GM18508 (cell line): ENCODE results near the gene PTCD2.

Experiments
- ATAC-seq: cut with Tn5 transposase; IDR thresholded peaks from one replicate; pipeline ENCODE4 v1.9.1; 2021; ENCODE audit warnings: moderate number of reproducible peaks; ENCODE audit not compliant: insufficient read depth, unreplicated experiment

PTCD2 gene

DNA sequence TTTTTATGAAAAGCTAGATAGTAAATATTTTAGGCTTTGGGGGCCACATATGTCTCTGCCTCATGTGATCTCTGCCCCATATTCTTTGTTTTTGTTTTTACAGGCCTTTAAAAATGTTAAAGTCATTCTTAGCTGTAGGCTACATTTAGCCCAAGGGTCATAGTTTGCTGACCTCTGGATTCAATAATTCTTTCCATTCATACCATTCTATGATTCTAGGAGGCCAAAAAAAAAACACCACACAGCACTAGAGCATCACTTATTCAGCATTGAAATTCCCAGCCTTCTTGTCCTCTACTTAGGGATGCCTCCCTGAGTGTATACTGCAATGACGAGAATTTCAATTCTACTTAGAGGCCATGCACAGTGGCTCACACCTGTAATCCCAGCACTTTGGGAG lies 17.0 kb downstream of the PTCD2 start:
- no peak for ATAC-seq

DNA sequence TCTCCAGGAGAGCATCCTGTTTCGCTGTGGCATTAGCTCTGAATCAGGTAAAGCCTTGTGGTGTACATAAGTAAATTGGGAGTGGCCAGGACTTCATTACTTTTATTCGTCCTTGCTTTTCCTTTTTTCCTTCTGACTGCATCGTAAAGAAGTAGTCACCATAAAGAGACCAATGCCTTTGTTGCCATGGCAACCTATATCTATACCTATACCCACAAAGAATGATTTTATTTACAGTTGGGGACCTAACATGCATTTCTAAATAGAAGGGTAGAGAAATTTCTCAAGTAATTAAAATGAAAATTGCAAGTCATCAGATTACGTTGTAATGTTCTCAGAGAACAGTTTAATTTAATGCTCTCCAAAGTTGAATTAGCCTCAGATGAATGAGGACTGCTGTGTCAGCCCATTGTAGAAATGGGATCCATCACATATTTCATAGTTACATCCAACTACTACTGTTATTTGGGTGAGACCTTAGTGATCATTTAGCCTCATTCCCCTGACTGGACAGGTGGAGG lies 18.6 kb downstream of the PTCD2 start:
- no peak for ATAC-seq

DNA sequence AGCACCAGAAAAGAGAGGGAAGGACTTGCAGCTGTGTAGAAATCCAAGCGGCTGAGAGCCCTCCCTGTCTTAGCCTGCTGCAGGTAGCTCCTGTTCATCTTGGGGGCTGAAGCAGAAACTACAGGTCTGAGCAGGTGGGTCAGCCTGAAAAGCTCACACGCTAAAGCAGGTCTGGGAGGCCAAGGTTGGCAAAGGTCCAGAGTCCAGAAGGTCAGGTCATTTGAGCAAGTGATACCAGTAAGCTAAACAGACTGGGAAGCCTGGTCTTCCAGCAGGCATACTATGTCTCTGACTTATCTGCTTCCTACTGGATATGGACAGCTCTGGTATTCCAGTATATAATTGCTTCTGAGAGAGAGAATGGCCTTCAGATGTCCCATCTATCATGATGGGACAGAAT lies 26.2 kb downstream of the PTCD2 start:
- ATAC-seq = no peak

DNA sequence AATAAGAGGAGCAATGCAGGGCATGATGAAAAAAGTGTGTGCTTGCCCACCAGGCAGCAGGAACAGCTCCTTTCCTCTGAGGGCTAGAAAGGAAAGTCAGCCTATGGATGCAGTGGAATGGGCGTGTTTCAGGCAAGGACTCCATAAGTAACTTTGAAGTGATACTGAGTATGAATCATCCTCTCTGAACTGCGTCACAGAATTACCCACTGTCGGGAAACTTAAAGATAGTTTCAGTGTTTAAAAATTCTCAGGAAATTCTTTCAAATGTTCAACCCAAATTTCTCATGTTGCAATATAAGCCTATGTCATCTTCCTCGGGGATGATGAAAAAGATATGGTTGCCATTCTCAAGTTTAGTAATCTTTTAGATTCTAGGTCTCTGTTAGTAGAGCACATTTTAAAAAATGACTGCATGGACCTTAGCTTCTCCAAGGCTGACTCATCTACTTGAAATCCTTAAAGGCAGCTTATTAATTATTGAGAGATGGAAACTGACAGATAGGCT lies 27.7 kb downstream of the PTCD2 start:
- ATAC-seq = no peak

DNA sequence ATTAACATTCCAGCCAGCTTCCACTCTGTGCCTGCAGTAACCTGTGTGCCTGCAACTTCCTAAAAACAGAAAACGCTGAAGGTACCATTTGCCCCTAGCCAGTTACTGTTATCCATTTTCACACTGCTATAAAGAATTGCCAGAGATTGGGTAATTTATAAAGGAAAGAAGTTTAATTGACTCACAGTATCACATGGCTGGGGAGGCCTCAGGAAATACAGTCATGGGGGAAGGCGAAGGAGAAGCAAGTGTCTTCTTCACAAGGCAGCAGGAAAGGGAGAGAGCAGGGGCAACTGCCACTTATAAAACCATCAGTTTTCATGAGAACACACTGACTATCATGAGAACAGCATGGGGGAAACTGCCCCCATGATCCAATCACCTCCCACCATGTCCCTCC lies 31.2 kb downstream of the PTCD2 start:
- no peak for ATAC-seq

DNA sequence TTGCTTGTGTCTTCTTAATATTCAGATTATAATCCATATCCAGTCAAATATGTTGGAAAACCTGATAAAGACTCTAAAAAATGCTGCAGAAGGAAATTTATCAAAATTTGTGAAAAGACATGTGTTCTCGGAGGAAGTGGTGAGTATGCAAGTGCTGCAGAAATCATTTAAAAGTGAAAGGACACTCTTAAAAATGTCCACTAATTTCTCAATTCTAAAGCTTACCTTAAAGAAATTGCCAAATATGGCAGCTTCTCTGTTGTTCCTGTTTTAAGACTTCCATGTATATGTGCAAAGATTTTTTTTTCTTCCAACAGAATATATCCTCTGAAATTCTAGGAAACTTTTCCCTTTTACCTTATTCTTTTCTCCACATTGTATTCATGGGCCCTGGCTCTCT lies 32.4 kb downstream of the PTCD2 start:
- ATAC-seq = no peak

DNA sequence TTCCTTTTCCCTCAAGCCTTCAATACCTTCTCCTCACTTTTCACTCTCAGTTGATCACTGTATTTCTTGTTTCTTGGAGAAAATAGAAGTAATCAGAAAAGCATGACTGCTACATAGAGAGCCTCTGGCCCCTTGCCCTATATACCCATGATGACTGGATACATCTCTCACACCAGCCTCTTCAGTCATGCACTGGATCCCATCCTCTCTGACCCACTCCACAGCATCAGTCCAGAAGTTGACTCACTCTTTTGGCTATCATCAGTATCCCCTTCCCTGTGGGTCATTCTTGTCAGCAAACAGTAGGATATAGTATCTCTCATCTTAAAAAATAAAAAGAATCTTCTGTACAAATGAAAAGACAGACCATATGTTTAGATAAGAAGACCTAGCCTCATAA lies 32.9 kb downstream of the PTCD2 start:
- no peak for ATAC-seq

DNA sequence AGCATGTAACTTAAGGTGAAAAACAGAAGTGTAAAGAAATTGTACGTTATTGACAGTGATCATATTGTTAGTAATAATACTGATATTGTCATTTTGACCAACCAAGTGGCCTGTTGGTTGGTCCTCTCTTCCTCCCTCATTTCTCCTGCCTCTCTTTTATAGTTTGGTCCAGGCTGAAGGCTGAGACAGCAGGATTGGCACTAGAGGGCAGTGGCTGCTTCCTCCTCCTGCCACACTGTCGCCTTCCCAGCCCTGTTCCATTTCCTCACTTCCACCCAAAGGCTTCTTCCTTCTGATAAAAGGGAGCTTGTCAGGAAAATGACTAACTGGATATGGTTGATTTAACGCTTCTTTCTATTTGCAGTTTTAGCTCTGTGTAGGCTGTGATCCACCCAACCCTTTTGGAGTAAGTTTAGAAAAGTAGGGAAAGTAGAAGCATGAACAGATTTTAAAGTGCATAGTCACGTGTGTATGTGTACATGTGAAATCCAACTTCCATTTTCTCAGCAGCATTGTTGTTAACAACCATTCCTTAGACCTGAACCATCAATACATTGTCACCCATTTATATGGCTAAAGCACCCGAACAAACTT lies 35.6 kb downstream of the PTCD2 start:
- ATAC-seq = no peak

DNA sequence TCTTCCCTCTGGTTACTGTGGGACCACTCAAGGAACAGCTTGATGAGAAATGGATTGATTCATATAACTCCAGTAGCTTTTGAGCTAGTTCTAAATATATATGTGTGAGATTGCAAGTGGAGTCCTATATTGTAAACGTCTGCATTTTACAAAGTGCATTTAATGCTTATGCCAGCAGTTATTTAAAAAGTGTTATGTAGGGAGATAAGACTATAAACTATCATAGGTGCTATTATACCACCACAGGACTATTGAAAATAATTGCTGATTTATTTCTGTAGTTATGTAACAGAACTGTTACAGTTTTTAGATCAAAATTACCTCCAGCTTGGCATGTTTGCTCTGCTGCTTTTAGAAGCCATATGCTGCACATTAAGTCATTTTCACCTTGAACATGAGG lies 36.2 kb downstream of the PTCD2 start:
- no peak for ATAC-seq

DNA sequence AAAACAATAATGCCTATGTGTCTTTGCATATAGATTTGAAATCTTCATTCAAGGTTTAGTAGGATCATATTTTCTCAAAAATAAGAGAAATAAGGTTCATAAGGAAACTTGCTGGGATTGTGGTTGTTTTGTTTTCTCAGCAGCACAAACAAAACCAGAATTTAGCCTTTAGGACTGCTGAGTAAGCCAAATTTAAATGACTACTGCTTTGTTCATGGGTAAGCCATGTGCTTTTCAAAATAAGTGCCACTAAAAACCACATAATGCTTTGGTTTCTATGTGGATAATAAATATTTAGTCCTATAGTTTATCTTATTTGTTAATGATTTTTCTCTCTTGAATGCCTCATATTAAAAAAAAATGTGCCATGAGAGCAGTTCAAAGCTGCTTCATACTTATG lies 38.8 kb downstream of the PTCD2 start:
- no peak for ATAC-seq

DNA sequence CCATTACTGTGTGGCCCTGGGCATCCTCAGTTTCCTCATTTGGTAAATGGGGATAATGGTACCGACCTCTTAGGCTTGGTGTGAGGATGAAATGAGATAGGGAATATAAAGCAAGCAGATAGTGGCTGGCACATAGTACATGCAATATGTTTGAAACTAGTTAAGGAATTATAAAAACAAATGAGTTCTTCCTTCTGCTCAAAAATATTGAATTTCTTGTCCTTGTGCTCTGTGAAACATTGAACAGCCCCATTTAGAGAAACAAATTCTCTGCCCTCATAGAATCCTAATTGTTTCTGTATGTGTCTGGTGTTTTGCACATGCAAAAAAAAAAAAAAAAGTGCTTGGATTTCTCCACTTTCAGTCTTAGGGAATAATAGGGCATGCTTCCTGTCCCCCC lies 39.7 kb downstream of the PTCD2 start:
- no peak for ATAC-seq

DNA sequence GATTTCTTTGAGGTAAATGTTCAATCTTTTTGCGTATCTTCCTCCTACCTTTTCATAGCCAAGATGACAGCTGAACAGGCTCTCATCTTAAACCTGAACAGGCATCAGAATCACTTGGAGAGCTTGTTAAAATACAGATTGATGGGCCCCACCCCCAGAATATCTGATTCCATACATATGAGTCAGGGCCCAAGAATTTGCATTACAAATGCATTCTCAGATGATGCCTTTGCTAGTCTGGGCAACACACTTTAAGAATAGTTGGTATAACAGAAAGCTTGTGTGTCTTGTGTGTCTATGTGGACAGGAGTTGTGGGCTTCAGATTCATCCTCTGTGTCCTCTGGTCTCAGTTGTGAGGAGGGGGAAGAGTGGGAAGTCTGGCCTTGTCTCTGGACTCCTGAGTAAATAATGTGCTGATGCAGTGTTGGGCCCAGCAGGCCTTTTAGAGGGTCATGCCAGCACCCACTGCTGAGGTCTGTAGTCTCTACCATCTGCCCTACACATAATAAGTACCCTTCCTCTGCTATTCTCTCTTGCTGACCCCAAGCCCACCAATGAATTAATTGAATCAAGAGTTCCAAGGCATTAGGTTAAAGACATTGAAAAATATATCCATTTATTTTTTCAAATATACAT lies 43.1 kb downstream of the PTCD2 start:
- ATAC-seq = no peak

DNA sequence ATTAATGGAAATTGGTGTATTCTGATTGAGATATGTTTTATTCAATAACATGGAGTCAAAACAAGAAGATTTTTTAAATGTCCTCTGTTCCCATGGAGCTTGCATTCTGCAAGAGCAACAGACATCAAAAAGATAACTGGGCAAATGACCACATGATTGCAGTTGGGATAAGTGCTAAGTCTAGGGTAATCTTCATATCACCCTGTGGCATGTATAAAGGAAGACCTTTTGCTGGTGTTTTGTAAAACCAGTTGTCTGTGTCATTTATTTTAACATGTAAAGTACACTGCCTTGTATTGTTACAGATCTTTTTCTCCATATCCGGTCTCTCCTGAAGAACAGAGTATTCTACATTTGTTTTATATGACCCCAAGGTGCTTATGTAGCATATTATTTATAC lies 44.0 kb downstream of the PTCD2 start:
- ATAC-seq = no peak

DNA sequence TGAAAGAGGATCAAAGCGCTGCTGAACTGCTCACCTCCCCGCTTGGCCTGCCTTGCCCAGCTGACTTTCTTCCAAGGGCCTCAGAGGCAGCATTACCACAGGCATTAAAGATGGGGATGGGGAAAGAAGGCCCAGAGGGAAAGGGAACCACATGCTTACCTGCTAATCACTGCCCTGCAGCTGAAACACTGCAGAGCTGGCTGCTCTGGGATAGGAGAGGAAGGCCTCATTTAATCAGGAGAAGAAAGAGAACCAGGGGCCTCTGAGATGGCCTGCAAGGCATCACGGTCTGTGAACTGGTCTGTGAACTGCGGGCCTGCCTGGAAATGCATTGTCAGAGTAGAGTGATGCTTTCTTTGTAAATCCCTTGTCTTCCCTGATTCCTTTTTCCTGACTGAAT lies 44.8 kb downstream of the PTCD2 start:
- ATAC-seq = no peak

DNA sequence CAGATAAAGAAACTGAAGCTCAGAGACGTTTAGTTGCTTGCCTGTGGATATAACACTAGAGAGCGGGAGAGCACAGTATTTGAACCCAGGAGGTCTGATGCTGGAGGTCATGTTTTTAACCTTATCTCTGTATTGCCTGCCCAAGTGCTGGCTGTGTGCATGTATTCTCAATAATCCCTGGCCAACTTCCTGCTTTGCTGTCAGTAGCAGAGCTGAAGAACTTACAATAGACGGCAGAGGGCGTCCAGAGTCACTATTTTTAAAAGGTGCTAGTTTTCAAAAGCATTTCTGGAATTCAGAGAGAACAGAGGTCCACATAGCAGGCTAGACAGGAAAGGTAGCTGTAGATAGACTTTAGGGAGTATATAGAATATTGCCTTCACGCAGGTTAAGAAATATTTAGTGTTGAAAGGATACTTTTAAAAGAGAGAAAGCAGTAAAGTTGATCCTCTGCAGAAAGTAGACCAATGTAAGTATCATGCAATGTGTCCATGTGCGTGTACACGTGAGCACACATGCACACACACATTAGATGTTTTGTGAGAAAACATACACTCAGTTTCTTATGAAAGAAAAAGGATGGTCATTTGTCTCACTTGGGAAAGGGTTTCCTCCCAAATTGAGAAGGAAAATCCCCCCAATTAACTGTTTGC lies 46.3 kb downstream of the PTCD2 start:
- ATAC-seq = no peak

DNA sequence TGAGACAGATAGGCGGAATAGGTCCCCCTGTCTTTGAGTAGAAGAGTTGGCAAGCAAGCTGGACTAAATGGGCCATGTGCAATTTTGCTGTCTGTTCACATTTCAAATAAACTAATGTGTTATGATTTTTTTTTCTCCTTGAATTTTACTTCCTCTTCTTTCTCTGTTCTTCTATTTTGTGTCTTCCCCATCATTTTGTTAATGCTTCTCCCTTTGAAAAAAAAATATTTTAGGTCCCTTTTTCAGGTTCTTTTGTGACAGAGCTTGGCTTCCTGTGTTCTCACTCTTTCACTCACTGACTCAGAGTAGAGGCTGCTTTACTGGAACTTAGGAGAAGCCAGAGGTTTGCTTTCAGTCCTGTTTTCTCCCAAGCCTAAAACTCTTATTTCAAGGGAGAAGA lies 48.1 kb downstream of the PTCD2 start:
- ATAC-seq = no peak

DNA sequence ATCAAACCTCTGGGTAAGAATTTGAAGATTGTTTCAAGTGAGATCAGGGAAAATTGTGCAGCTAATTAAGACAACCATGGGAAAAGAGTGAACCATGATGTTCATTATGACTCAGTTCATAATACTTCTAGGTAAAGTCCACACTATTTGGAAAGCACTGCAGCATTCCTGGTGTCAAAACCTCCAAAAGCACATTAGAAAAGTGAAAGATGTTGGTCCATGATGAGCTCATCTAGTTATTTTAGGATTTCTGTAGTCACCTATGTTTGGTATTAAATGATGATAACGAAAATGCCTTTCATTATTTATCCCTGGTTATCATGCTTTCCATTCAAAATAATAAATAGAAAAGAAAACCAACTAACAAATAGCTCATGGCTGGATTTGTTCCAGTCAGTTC lies 49.1 kb downstream of the PTCD2 start:
- no peak for ATAC-seq

DNA sequence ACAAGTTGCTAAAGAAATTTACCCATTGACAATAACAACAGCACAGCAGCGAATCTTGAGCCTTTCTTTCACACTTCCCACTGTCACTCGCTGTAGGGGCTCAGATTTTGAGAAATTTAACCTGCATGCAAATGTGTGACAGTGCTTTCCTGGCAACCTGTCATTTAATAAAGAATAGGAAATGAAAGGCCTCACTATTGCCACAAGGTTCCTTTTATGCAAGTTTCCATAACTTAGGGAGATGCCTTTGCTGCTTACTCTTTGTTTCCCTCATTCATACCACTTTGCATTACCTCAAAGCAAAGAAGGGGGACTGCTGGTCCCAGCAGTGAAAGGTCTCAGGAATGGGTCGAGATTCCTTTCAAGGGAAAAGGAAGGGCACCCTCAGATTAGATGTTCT lies 49.5 kb downstream of the PTCD2 start:
- no peak for ATAC-seq

DNA sequence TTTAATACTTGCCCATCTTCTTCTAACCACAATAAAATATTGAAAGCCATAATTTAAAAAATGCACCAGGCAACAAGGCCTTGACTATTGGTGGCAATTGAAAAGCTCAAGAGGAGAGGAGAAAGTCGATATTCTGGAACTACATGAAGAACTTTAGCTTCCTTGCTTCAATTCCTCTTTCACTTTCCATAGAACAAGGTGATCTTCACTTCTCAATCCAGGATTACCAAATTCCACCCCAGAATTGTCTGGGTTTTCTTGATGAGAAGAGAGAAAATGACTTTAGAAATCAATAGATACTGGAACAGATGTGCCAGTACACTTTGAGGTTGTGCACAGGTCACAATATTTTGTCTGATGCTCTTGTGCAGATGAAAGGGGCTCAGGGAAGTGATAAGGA lies 52.2 kb downstream of the PTCD2 start:
- no peak for ATAC-seq

DNA sequence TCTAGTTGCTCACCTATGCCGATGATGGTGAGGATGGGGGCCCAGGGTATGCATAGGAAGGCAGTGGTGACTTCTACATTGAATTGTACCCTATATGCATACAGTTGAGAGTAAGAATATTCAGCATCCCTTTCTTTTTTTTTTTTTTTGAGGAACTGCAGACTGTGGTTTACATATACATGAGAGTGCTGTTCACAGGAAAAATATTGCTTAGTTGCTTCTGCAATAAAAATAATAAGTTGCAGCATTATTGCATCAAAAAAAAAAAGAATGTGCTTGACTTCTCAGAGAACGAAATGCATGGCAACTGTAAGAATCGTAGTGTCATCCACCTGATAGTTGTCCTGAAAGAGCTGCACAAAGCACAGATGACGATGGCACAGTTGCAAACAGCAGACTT lies 52.8 kb downstream of the PTCD2 start:
- ATAC-seq = no peak

DNA sequence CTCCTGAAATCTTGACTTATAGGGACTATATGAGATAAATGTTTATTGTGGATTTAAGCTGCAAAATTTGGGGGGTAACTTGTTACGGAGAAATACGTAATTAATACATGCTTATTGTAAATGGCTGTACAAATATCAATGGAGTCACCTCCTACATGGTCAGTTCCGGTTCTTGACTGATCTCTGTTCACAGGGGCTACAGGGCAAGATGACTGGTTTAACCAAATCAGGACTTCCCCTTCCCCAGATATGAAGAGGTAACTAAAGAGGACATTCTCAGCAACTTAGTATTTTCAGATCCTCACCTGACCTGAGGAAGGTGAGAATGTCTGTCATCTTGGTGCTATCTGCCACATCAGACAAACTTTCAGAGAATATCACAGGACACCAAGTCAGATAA lies 54.7 kb downstream of the PTCD2 start:
- no peak for ATAC-seq

DNA sequence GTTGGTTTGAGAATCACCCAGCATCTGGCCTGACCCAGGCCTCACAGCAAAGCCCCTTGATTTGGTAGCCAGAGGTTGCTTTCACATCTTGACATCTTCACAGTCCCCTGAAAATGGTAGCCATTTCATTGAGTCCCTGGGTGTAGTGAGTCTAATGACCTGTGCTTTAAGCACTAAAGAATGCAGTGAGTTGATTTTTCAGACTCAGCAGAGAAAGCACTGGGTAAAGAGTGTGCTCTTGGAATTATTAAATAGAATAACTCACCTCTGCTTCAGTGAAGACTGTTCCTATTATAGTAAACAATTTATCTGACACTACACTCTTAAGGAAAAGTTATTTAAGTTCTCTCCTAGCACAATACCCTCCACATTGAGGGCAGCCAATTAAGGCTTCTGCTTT lies 56.2 kb downstream of the PTCD2 start:
- no peak for ATAC-seq
